ENCODE data around the gene ZMYND8. TPM values are rescaled to one million over a fixed set of nuclear protein-coding genes. Genes with fewer than 3 reads are reported as not detected.

ZMYND8 gene
- total RNA-seq, 1 experiment from 2014 or later: 44.1 TPM

GRCh38 chr20:47225458-47225857 is 131.0 kb downstream of the ZMYND8 start:
- Histone ChIP-seq H3K4me2 (ENCODE audit: low read depth, low read length, poor library complexity, severe bottlenecking) (no peak overlapping the region), H3K36me3 (ENCODE audit: insufficient read depth, low read length) (peaks cover 62% of the 10 kb centered on the region)

DNA sequence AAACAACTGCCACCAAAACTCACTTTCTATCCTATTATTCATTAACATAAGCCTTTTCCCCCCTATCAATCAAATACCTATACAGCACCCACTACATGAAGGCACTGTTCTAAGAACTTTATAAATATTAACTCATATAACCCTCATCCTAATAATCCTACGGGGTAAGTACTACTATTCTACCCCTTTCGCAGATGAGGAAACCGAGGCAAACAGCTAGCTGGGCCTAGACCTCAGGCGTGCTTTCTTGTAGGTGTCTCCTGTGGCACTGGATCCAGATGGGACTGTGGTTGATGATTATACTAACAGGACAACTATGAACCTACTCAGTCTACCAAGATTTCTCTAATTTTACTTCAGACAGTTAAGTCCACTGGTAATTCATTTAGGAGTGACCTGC is 131.6 kb downstream of the ZMYND8 start:
- Histone ChIP-seq H3K36me3 (ENCODE audit: insufficient read depth, low read length) (peaks cover 63% of the 10 kb centered on the region), H3K9ac (ENCODE audit: low read length) (no peak overlapping the region), H4K20me1 (ENCODE audit: insufficient read depth, low read depth, low read length) (no peaks in the 10 kb centered on the region), H2AFZ (ENCODE audit: low read length) (no peak overlapping the region), H3K4me3 (ENCODE audit: low read length) (no peak overlapping the region), H3K79me2 (ENCODE audit: low read length) (peaks cover 16% of the 10 kb centered on the region), H3K9me2 (replicated peaks; ENCODE audit: insufficient read depth, low read length) (no peaks in the 10 kb centered on the region), H3K27me3 (ENCODE audit: low read length) (no peaks in the 10 kb centered on the region), H3K9me3 (ENCODE audit: low read length) (no peaks in the 10 kb centered on the region), H3K4me1 (ENCODE audit: low read length) (peaks cover 34% of the 10 kb centered on the region), H3K27ac (ENCODE audit: low read length) (no peak overlapping the region), H3K4me2 (ENCODE audit: low read depth, low read length, poor library complexity, severe bottlenecking) (no peak overlapping the region)
- no peak for DNase-seq

More at GRCh38 chr20:47225458-47225857, 131.0 kb downstream of the ZMYND8 start:
- H2AFZ ChIP-seq (ENCODE audit: low read length): no peak overlapping the region
- H3K27ac ChIP-seq (ENCODE audit: low read length): no peak overlapping the region
- H3K79me2 ChIP-seq (ENCODE audit: low read length): peaks cover 12% of the 10 kb centered on the region
- peaks cover 34% of the 10 kb centered on the region for H3K4me1 ChIP-seq (ENCODE audit: low read length)
- no peaks in the 10 kb centered on the region for H4K20me1 ChIP-seq (ENCODE audit: insufficient read depth, low read depth, low read length)
- DNase-seq: no peak
- H3K9me3 ChIP-seq (ENCODE audit: low read length): no peaks in the 10 kb centered on the region
- no peak overlapping the region for H3K4me3 ChIP-seq (ENCODE audit: low read length)
- H3K9ac ChIP-seq (ENCODE audit: low read length): no peak overlapping the region
- H3K27me3 ChIP-seq (ENCODE audit: low read length): no peaks in the 10 kb centered on the region
- no peaks in the 10 kb centered on the region for H3K9me2 ChIP-seq (replicated peaks; ENCODE audit: insufficient read depth, low read length)

GRCh38 chr20:47224300-47224791 is 132.2 kb downstream of the ZMYND8 start:
- Histone ChIP-seq H3K79me2 (ENCODE audit: low read length) (peaks cover 20% of the 10 kb centered on the region), H2AFZ (ENCODE audit: low read length) (no peak overlapping the region), H4K20me1 (ENCODE audit: insufficient read depth, low read depth, low read length) (no peaks in the 10 kb centered on the region), H3K36me3 (ENCODE audit: insufficient read depth, low read length) (peaks cover 63% of the 10 kb centered on the region), H3K9me2 (replicated peaks; ENCODE audit: insufficient read depth, low read length) (no peaks in the 10 kb centered on the region), H3K27ac (ENCODE audit: low read length) (no peak overlapping the region), H3K4me1 (ENCODE audit: low read length) (peaks cover 34% of the 10 kb centered on the region), H3K4me2 (ENCODE audit: low read depth, low read length, poor library complexity, severe bottlenecking) (no peak overlapping the region), H3K9ac (ENCODE audit: low read length) (no peak overlapping the region), H3K4me3 (ENCODE audit: low read length) (no peak overlapping the region), H3K27me3 (ENCODE audit: low read length) (no peaks in the 10 kb centered on the region), H3K9me3 (ENCODE audit: low read length) (no peaks in the 10 kb centered on the region)
- DNase-seq: no peak

DNA sequence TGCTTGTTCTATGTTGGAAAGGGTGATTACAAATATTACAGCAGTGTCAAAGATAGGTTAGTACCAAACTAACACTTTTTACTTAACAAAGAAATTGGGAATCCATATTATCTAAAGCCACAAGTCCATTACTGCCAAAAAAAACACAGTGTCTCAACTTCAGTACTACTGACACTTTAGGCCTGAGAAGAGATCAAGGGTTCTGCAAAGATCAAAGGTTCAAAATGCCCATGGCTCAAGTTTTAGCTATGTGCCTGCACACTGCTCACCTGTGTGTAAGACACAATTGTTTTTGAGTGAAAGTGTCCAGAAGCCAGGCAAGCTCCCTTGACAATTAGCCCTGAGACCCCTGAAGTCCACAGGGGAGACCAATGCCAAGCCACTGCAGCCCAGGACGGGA is 132.6 kb downstream of the ZMYND8 start:
- no peak overlapping the region for H3K4me3 ChIP-seq (ENCODE audit: low read length)
- H3K4me1 ChIP-seq (ENCODE audit: low read length): peaks cover 34% of the 10 kb centered on the region
- no peak overlapping the region for H3K4me2 ChIP-seq (ENCODE audit: low read depth, low read length, poor library complexity, severe bottlenecking)
- H3K9me2 ChIP-seq (replicated peaks; ENCODE audit: insufficient read depth, low read length): no peaks in the 10 kb centered on the region
- no peak overlapping the region for H3K27ac ChIP-seq (ENCODE audit: low read length)
- H3K27me3 ChIP-seq (ENCODE audit: low read length): no peaks in the 10 kb centered on the region
- no peak overlapping the region for H2AFZ ChIP-seq (ENCODE audit: low read length)
- no peaks in the 10 kb centered on the region for H4K20me1 ChIP-seq (ENCODE audit: insufficient read depth, low read depth, low read length)
- H3K9ac ChIP-seq (ENCODE audit: low read length): no peak overlapping the region
- peaks cover 20% of the 10 kb centered on the region for H3K79me2 ChIP-seq (ENCODE audit: low read length)
- peaks cover 59% of the 10 kb centered on the region for H3K36me3 ChIP-seq (ENCODE audit: insufficient read depth, low read length)
- DNase-seq: no peak
- H3K9me3 ChIP-seq (ENCODE audit: low read length): no peaks in the 10 kb centered on the region

DNA sequence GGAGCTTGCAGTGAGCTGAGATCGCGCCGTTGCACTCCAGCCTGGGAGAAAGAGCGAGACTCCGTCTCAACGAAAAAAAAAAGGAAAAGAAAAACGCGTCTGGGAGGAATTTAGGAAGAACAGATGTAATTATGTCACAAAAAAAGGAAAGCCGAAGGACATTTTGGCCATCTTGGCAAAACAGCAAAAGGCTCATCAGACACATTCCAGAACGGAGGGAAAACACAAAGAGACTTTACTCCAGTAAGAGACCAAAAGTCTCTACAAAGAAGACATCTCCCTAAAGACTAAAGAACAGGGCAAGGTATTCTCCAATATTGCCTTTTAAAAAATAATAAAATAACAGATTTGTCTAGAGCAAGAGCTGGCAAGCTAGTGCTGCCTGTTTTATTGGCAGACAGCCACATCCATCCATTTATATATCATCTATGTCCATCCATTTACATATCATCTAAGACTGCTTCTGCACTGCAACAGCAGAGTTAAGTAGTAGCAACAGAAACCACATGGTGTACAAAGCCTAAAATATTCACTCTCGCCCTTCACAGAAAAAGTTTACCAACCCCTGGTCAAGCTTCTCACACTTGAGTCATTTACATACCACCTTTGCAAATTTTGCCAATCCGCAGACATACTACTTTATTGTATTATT is 133.9 kb downstream of the ZMYND8 start:
- DNase-seq: peak; percentile 56
- H3K79me2 ChIP-seq (ENCODE audit: low read length): peaks cover 20% of the 10 kb centered on the region

DNA sequence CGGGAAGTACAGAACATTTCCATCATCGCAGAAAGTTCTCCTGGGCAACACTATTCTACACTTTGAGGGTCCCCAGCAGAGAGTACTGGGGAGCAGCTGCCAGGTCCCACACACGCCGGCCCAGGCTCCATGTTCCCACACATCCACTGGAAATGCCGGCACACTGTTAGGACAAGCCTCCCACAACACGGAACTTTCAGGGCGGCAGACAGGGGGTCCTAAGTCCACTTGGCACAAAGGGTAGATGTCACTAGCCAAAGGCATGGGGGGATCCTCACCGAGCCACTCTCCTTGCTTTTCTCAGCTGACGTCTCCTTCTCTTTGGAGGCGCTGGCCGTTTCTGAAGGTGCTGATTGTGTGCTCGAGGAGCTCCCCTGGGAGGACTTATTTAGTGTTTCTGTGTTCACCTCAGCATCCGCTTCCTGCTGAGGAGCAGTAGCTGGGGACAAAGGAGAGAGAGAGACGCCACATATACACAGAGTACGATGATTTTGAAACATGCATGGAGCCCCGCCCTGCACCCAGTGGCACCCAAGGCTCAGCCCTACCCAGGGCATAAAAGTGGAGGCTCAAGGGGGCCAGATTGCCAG is 135.4 kb downstream of the ZMYND8 start:
- no peak overlapping the region for H2AFZ ChIP-seq (ENCODE audit: low read length)
- no peak overlapping the region for H3K4me3 ChIP-seq (ENCODE audit: low read length)
- H3K27me3 ChIP-seq (ENCODE audit: low read length): no peaks in the 10 kb centered on the region
- no peaks in the 10 kb centered on the region for H4K20me1 ChIP-seq (ENCODE audit: insufficient read depth, low read depth, low read length)
- H3K4me2 ChIP-seq (ENCODE audit: low read depth, low read length, poor library complexity, severe bottlenecking): no peak overlapping the region
- no peaks in the 10 kb centered on the region for H3K9me2 ChIP-seq (replicated peaks; ENCODE audit: insufficient read depth, low read length)
- H3K9me3 ChIP-seq (ENCODE audit: low read length): no peaks in the 10 kb centered on the region
- peak overlapping the region; percentile 32; the same call in 1 of the 2 replicates for H3K27ac ChIP-seq (ENCODE audit: low read length)
- H3K36me3 ChIP-seq (ENCODE audit: insufficient read depth, low read length): peaks cover 54% of the 10 kb centered on the region
- peak; percentile 70 for DNase-seq
- peaks cover 17% of the 10 kb centered on the region for H3K79me2 ChIP-seq (ENCODE audit: low read length)
- peaks cover 34% of the 10 kb centered on the region for H3K4me1 ChIP-seq (ENCODE audit: low read length)
- no peak overlapping the region for H3K9ac ChIP-seq (ENCODE audit: low read length)

More for the DNA sequence above, 133.9 kb downstream of the ZMYND8 start:
- H3K4me3 ChIP-seq (ENCODE audit: low read length): no peak overlapping the region
- H3K9ac ChIP-seq (ENCODE audit: low read length): no peak overlapping the region
- peaks cover 63% of the 10 kb centered on the region for H3K36me3 ChIP-seq (ENCODE audit: insufficient read depth, low read length)
- H3K4me2 ChIP-seq (ENCODE audit: low read depth, low read length, poor library complexity, severe bottlenecking): no peak overlapping the region
- no peaks in the 10 kb centered on the region for H3K9me3 ChIP-seq (ENCODE audit: low read length)
- H3K4me1 ChIP-seq (ENCODE audit: low read length): peaks cover 34% of the 10 kb centered on the region
- no peaks in the 10 kb centered on the region for H3K27me3 ChIP-seq (ENCODE audit: low read length)
- H3K27ac ChIP-seq (ENCODE audit: low read length): peak overlapping the region; percentile 44; the same call in 1 of the 2 replicates
- H4K20me1 ChIP-seq (ENCODE audit: insufficient read depth, low read depth, low read length): no peaks in the 10 kb centered on the region
- H3K9me2 ChIP-seq (replicated peaks; ENCODE audit: insufficient read depth, low read length): no peaks in the 10 kb centered on the region
- H2AFZ ChIP-seq (ENCODE audit: low read length): no peak overlapping the region

- H3K9ac ChIP-seq (ENCODE audit: low read length): no peak overlapping the region
- no peaks in the 10 kb centered on the region for H4K20me1 ChIP-seq (ENCODE audit: insufficient read depth, low read depth, low read length)
- no peaks in the 10 kb centered on the region for H3K27me3 ChIP-seq (ENCODE audit: low read length)
- no peak overlapping the region for H3K4me2 ChIP-seq (ENCODE audit: low read depth, low read length, poor library complexity, severe bottlenecking)
- no peak overlapping the region for H3K4me3 ChIP-seq (ENCODE audit: low read length)
- no peak overlapping the region for H3K27ac ChIP-seq (ENCODE audit: low read length)
- peaks cover 58% of the 10 kb centered on the region for H3K36me3 ChIP-seq (ENCODE audit: insufficient read depth, low read length)
- no peaks in the 10 kb centered on the region for H3K9me2 ChIP-seq (replicated peaks; ENCODE audit: insufficient read depth, low read length)
- peak; percentile 85 for DNase-seq
- H3K79me2 ChIP-seq (ENCODE audit: low read length): peaks cover 16% of the 10 kb centered on the region
- H3K4me1 ChIP-seq (ENCODE audit: low read length): peaks cover 34% of the 10 kb centered on the region
- no peak overlapping the region for H2AFZ ChIP-seq (ENCODE audit: low read length)
- H3K9me3 ChIP-seq (ENCODE audit: low read length): no peaks in the 10 kb centered on the region
Observed at GRCh38 chr20:47220161-47220582, 136.3 kb downstream of the ZMYND8 start.
